ENCODE results near the gene TSPAN18.

GRCh38 chr11:44832452-44832851 lies 105.7 kb downstream of the TSPAN18 start:
- TF ChIP-seq, protein P1, sequence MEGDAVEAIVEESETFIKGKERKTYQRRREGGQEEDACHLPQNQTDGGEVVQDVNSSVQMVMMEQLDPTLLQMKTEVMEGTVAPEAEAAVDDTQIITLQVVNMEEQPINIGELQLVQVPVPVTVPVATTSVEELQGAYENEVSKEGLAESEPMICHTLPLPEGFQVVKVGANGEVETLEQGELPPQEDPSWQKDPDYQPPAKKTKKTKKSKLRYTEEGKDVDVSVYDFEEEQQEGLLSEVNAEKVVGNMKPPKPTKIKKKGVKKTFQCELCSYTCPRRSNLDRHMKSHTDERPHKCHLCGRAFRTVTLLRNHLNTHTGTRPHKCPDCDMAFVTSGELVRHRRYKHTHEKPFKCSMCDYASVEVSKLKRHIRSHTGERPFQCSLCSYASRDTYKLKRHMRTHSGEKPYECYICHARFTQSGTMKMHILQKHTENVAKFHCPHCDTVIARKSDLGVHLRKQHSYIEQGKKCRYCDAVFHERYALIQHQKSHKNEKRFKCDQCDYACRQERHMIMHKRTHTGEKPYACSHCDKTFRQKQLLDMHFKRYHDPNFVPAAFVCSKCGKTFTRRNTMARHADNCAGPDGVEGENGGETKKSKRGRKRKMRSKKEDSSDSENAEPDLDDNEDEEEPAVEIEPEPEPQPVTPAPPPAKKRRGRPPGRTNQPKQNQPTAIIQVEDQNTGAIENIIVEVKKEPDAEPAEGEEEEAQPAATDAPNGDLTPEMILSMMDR (IDR thresholded peaks at IDR 0.05) = no peak
- no peak for TF ChIP-seq POLR2A (IDR thresholded peaks at IDR 0.05)
